ENCODE results near the gene TSPAN4.

Gene TSPAN4

GRCh38 chr11:837189-837989, 5.3 kb upstream of the TSPAN4 start:
- no peak for DNase-seq

- no peak for DNase-seq
These were observed 4.7 kb upstream of the TSPAN4 start for GRCh38 chr11:837990-838307.

GRCh38 chr11:838441-839279, 4.0 kb upstream of the TSPAN4 start:
- no peak for DNase-seq

- DNase-seq = no peak
These were observed 3.4 kb upstream of the TSPAN4 start for GRCh38 chr11:839280-839623.

GRCh38 chr11:839875-840617, 2.6 kb upstream of the TSPAN4 start:
- no peak for DNase-seq

GRCh38 chr11:841981-842369, 677 bp upstream of the TSPAN4 start:
- no peak for DNase-seq

GRCh38 chr11:843086-843734, 558 bp downstream of the TSPAN4 start:
- no peak for DNase-seq

- DNase-seq = no peak
These were observed 1.4 kb downstream of the TSPAN4 start for GRCh38 chr11:843818-844692.

GRCh38 chr11:844693-845644, 2.3 kb downstream of the TSPAN4 start:
- no peak for DNase-seq

- no peak for DNase-seq
These were observed 3.3 kb downstream of the TSPAN4 start for GRCh38 chr11:845872-846495.

GRCh38 chr11:846496-847098, 3.9 kb downstream of the TSPAN4 start:
- DNase-seq = no peak

- DNase-seq = no peak
These were observed 5.2 kb downstream of the TSPAN4 start for GRCh38 chr11:847876-848275.

GRCh38 chr11:848380-848931, 5.8 kb downstream of the TSPAN4 start:
- DNase-seq = no peak

GRCh38 chr11:849104-849824, 6.6 kb downstream of the TSPAN4 start:
- no peak for DNase-seq

GRCh38 chr11:849951-850774, 7.5 kb downstream of the TSPAN4 start:
- no peak for DNase-seq

GRCh38 chr11:850775-851763, 8.4 kb downstream of the TSPAN4 start:
- DNase-seq = no peak

GRCh38 chr11:852762-853161, 10.1 kb downstream of the TSPAN4 start:
- DNase-seq = no peak
